SK-N-MC (cell line): ENCODE measurements around the gene MED25.

ENCODE experiments used
- FOXP2 ChIP-seq: optimal IDR thresholded peaks from 2 replicates; pipeline ENCODE3; 2011; ENCODE audit warnings: mild to moderate bottlenecking, moderate library complexity; ENCODE audit not compliant: insufficient read depth; ENCODE audit errors: extremely low read length, control extremely low read depth
- POLR2AphosphoS5 ChIP-seq: IDR thresholded peaks from 2 replicates; pipeline ENCODE4 v1.6.1; 2012; ENCODE audit warnings: mild to moderate bottlenecking, low read depth, low read length, borderline replicate concordance

DNA sequence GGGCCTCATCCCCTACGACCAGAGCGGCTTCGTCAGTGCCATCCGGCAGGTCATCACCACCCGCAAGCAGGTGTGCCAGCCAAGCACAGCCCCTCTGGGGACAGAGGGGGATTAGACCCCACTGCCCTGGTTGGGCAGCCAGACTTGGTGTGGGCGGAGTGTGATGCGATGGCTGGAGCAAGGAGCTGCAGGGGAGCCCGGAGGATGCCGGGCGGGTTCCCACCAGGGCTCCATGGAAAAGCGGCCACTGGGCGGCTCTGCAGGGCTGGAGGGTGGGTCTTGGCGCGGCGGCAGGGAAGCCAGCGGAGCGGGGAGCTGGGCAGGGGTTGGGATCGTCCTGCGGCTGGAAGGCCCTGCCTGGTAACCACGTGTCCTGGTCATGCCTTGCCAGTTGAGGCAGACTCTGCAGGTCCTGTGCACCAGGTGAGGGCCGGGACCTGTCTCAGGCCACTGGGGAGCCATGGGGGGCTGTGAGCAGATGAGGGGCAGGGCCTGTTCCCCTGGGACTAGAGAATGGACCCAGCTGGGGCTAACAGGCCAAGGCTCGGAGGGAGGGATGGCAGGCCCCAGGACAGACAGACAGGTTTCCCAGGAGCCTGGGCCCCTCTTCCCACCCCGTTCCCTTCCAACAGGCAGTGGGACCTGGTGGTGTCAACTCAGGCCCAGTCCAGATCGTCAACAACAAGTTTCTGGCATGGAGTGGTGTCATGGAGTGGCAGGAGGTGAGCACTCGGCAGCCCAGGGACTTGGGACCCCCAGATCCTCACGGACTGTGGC lies 39.2 kb downstream of the MED25 start:
- 0 out of 2 replicates have a peak, but pooled peaks have one; percentile 17 for TF ChIP-seq POLR2AphosphoS5
- TF ChIP-seq FOXP2: no peak
